T47D (cell line): ENCODE measurements around the gene JAGN1.

ENCODE experiments used
- DNase-seq, 2 experiments: peaks; one replicate each; pipeline versions ENCODE4 v3.0.0 to v3.0.0-alpha.2; 2011 to 2012; ENCODE audit warnings: low read depth in 1 of 2, low spot score in 1 of 2
- JUND ChIP-seq: IDR thresholded peaks from 2 replicates; pipeline ENCODE4 v1.6.1; 2012; ENCODE audit warnings: low read depth
- in situ Hi-C: cut with HindIII; loops from 2 replicates; pipeline ENCODE4 v1.10.0; 2016; ENCODE audit warnings: low sequenced_read_pairs, low pct_unique_long_range_greater_than_20kb

JAGN1 gene

DNA sequence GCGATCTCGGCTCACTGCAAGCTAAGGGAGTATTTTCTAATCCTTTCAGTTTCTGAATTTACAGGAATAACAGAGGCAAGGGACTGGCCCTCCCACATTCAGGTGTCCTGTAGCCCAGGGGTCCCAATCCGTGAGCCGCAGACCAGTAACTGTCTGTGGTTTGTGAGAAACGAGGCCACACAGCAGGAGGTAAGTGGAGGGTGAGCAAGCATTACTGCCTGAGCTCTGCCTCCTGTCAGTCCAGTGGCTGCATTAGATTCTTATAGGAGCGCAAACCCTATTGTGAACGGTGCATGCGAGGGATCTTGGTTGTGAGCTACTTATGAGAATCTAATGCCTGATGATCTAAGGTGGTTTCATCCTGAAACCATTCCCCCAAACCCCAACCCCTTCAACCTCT lies 21.5 kb downstream of the JAGN1 start:
- no peak for DNase-seq
- in situ Hi-C loops = no loop called here
- no peak for TF ChIP-seq JUND

DNA sequence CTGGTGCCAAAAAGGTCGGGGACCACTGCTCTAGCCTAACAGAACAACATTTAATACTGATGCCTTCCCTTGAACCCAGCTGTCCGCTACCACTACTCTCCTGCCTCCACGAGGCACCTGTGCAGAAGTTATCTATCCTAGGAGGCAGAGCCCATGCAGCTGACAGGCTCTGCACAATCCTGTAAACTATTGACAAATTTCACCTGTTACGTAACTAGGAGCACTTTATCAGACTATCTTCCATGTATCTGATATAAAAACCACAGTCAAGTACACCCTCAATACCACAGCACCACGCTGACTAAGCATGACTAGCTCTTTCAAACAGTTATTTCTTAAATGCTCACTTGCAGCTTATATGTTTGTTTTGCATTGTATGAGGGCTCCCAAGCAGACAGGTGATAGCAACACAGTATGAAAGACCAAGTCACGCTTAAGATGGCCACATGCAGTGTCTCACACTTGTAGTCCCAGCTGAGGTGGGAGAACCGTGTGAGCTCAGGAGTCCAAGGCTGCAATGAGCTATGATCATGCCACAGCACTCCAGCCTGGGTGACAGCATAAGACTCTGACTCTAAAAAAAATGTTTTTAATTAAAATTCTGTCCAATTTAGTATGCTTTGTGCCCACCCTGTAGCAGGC lies 22.0 kb downstream of the JAGN1 start:
- in situ Hi-C loops = no loop called here
- no peak for DNase-seq
- no peak for TF ChIP-seq JUND

DNA sequence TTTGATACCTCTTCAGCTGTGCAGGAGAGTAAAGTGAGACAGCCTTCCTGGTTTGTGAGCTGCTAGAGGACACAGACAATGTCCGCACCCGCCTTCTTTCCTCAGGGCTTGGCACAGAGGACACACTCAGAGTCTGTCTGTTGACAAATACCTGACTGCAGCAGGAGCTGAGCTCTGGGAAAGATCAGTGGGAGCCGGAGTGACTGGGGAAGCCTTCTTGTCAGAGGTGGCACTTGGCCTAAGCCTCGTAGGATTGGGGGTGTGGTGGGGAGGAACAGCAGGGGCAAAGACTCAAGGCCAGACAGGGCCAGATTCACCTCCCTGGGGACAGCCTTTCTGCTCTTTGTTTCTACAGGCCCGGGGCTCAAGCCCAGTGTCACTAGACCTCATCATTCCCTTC lies 23.2 kb downstream of the JAGN1 start:
- in situ Hi-C loops = no loop called here
- peak in 1 of 2 experiments; percentile 95 for DNase-seq
- TF ChIP-seq JUND = no peak; the same call in 1 of the 2 replicates

DNA sequence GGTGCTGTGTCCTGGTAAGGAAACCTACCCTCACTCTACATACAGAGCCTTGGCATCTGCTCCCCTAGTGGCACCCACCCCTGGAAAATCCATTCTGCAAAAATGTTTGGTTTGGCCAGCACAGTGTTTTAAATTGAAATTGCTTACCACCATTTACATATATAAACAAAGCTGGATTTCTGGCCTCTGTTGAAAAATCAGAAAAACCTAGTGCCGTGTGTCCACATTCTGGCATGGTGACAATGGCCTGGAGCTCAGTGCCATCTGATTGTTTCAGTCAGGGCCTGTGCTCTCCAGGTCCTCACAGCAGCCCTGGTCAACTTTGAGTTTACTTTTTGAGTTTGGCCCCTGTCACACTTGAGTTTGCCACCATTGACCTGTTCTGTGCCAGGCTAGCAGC lies 23.6 kb downstream of the JAGN1 start:
- peak in 1 of 2 experiments; percentile 92 for DNase-seq
- in situ Hi-C loops = no loop called here
- no peak for TF ChIP-seq JUND

DNA sequence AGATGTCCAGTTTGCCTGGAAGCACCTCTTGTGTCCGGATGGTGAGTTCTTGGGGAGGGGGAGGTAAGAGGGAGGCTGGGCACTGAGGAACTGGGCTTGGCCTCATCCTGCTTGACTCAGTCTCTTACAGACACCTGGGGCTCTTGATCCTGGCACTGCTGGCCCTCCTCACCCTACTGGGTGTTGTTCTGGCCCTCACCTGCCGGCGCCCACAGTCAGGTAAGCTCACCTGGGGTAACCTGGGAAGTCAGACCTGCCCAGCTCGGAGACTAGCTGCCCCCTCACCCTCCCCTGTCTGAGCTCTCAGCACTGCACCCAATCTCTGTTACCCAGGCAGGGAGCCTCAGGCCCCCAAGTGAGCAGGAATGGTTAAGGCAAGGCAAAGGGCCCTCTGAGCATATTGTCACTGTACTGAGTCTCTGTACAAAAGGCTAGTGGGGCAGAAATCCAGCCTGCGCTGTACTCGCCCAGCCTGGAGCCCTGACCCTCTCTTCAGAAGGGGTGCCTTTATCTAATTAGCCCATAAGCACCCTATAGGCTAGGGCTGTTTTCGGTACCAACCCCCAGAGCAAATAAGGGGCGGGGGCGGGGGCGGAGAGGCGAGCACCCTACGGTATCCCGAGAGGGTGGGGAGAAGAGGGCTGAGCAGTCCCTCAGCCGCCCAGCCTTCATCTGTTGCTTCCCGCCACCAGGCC lies 24.3 kb downstream of the JAGN1 start:
- no peak for TF ChIP-seq JUND
- no peak for DNase-seq
- in situ Hi-C loops = no loop called here

- in situ Hi-C loops = no loop called here
Observed at GRCh38 chr3:9915254-9916141, 25.1 kb downstream of the JAGN1 start.

GRCh38 chr3:9916346-9916733 lies 25.9 kb downstream of the JAGN1 start:
- in situ Hi-C loops = no loop called here
- DNase-seq = no peak
- TF ChIP-seq JUND = no peak

More at GRCh38 chr3:9915254-9916141, 25.1 kb downstream of the JAGN1 start:
- no peak for DNase-seq
- TF ChIP-seq JUND = no peak

DNA sequence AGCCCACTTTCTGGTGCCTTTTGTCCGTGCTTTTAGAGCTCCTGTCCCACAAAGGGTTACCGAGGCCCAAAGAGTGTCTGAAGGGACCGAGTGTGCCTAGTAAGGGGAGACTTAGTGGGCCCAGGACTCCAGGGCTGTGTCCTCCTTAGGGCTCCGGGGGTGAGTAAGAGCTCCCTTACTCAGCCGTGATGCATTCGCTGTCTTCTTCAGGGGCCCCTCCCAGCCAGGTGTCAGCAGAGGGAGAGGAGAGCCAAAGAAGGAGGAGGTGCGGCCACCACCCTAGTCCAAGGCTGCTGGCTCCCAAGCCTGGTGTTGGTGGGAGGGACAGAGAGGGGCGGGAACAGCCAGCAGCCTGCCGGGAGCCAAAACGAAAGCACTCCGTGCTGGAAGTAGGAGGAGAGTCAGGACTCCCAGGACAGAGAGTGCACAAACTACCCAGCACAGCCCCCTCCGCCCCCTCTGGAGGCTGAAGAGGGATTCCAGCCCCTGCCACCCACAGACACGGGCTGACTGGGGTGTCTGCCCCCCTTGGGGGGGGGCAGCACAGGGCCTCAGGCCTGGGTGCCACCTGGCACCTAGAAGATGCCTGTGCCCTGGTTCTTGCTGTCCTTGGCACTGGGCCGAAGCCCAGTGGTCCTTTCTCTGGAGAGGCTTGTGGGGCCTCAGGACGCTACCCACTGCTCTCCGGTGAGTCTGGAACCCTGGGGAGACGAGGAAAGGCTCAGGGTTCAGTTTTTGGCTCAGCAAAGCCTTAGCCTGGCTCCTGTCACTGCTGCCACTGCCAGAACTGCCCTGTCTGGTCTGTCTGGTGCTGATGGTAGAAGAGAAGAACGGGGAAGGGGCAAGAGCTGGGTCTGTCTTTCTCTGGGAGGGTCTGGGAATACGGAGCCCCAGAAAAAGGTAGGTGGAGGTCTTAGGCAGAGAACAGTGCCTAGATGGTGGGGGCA lies 26.6 kb downstream of the JAGN1 start, which contains the start of gene IL17RC:
Gene IL17RC, plus strand, starts transcription at position 365 of the 947 bp plus-strand sequence. Its CDS starts 218 bp downstream, at position 583.
- in situ Hi-C loops = no loop called here
- DNase-seq = peak; percentile 78 to 95
- no peak for TF ChIP-seq JUND

DNA sequence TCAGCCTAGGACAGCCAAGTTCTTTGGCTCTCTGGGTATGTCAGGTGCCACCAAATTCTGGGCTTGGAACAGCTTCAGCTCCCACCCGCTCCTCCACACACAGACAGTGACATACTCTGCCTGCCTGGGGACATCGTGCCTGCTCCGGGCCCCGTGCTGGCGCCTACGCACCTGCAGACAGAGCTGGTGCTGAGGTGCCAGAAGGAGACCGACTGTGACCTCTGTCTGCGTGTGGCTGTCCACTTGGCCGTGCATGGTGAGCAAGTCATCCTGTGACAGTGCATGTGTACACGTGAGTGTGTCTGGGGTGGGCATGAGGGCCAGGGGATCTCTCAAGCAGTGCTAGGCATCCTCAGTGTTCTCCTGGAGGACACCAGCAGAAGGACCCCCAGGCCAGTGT lies 27.4 kb downstream of the JAGN1 start:
- TF ChIP-seq JUND = no peak
- peak in 1 of 2 experiments; percentile 18 for DNase-seq
- in situ Hi-C loops = no loop called here

- DNase-seq = no peak
- TF ChIP-seq JUND = no peak
- in situ Hi-C loops = no loop called here
Observed at GRCh38 chr3:9918261-9919038, 28.0 kb downstream of the JAGN1 start.

GRCh38 chr3:9928158-9928557 lies 37.7 kb downstream of the JAGN1 start:
- in situ Hi-C loops = no loop called here
- TF ChIP-seq JUND = no peak
- no peak for DNase-seq
